Umbilical cord (tissue), 2 donors: ENCODE data around the gene HEATR5A. TPM values are rescaled to one million over a fixed set of nuclear protein-coding genes. Genes with fewer than 3 reads are reported as not detected.
"Not testable (repeated sequence)": the region's sequence is repeated elsewhere in the genome, so short reads cannot be mapped to it uniquely, and the experiment has no call there.

ENCODE experiments used
- DNase-seq: peaks from one replicate; pipeline ENCODE4 v3.0.0-alpha.2; 2015; ENCODE audit warnings: low spot score
- total RNA-seq: library from RNA; depleted of rRNA; stranded (reverse); fragments of >200 nt; gene quantifications from one replicate; pipeline ENCODE4 v1.2.3, GENCODE V29; 2014; ENCODE audit warnings: low replicate concordance; ENCODE audit not compliant: insufficient read depth

The HEATR5A gene
- total RNA-seq, 1 donor from 2014 or later, result 55.6 TPM

DNA sequence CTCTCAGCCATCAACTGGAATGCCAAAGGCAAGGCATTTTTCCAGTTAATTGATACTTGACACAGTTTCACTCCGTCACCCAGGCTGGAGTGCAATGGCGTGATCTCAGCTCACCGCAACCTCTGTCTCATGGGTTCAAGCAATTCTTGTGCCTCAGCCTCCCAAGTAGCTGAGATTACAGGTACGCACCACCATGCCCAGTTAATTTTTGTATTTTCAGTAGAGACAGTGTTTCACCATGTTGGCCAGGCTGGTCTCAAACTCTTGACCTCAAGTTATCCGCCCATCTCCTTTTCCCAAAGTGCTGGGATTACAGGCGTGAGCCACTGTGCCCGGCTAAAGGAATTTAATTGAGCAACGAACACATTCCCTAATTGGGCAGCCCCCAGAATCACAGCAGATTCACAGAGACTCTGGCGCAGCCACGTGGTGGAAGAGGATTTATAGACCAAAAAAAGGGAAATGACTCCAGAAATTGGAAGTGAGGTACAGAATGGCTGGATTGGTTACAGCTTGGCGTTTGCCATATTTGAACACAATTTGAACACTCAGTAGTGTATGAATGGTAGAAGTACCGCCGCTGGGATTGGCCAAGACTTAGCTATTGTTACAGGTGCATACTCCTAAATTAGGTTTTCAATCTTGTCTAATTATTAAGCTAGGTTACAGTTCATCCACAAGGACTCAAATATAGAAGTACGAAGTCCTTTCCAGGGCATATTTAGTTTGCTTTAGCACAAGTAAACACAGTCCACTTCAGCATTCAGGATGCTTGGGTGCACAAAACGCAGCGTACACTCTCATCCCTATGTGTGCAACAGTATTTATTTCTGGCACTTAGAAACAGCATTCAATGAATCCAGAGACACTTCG is 162.6 kb downstream of the HEATR5A start:
- not testable (repeated sequence) for DNase-seq

DNA sequence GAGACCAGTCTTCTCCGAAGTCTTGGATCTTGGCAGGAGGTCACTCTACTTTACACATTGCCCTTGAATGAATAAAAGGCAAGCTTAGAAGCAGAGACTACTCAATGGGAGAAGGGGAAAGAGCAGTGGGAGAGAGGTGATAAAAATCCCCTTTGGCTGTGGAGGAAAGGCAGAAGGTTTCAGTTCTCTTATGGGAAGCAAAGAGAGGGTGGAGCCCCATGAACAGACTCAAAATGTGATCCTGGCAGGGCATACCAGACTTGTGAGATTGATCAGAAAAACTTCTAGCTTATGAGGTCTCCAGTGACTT is 163.2 kb downstream of the HEATR5A start:
- DNase-seq, result no peak

GRCh38 chr14:31256534-31257243 is 163.7 kb downstream of the HEATR5A start:
- DNase-seq, result no peak

DNA sequence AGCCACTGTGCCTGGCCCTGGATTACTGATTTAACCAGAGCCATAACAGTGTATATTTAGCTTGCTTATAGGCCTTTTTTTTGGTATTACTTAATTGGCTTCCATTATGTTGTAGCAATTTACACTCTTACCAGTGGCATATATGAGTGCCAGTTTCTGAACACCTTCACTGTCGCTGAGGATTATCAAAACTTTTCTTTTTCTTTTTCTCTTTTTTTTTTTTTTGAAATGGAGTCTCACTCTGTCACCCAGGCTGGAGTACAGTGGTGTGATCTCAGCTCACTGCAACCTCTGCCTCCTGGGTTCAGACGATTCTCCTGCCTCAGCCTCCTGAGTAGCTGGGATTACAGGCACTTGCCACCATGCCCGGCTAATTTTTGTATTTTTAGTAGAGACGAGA is 164.4 kb downstream of the HEATR5A start:
- DNase-seq, result not testable (repeated sequence)

GRCh38 chr14:31255286-31255685 is 165.1 kb downstream of the HEATR5A start:
- no peak for DNase-seq

GRCh38 chr14:31253746-31254471 is 166.4 kb downstream of the HEATR5A start:
- DNase-seq, result no peak

DNA sequence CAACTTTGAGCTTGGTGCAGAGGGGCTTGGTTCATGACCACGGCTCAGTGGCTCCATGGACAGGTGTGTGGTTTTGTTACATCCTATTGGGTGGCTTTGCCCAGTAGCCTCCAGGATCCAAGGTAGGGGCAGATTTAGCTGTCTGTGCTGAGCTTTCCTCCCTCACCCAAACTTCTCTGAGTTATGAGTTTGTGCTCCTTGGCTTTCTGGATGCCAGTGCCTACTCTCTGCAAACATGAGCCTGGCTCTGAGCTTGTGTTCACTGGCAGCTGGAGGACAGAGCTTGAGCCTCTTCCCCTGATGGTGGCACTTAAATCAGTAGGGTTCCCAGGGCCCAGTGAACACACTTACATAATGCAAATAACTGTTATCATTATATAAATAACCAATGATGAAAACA is 167.5 kb downstream of the HEATR5A start:
- no peak for DNase-seq

- no peak for DNase-seq
Measured at GRCh38 chr14:31251028-31251958, 169.1 kb downstream of the HEATR5A start.

DNA sequence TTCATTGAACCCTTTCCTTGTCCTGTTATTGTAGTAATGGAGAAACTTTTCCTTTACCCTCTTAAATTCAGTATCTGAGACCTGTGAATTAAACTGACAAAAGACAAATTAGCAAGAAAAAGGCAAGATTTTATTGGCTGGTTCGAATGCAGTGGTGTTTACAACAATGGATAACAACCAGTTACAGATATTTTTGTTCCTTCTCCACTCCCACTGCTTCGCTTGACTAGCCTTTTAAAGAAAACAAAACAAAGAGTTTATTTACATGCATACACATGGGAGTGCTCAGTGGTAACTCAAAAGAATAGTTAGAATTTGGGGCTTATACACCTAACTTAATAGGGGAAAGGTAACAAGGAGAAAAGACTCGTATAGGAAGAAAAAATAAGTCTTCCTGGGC is 175.7 kb downstream of the HEATR5A start:
- no peak for DNase-seq

DNA sequence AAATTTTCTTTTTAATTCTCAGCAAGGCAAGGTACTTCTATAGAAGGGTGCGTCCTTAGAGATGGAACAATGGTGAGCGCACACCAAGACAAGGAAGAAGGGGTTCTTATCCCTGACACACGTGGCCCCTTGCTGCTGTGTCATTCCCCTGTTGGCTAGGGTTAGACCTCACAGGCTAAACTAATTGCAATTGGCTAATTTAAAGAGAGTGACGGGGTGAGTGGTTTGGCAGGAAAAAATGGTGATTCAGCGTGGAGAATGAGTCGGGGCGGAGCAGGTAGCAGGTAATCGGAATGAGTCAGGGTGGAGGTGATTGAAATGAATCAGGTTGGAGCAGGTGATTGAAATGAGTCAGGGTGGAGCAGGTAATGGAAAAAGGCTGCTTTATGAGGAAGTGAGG is 176.5 kb downstream of the HEATR5A start:
- DNase-seq, result no peak

GRCh38 chr14:31242161-31242940 is 178.0 kb downstream of the HEATR5A start:
- not testable (repeated sequence) for DNase-seq

Other genes starting within 250 kb of the HEATR5A start
- gene HECTD1, start 212.8 kb downstream of the HEATR5A start, total RNA-seq, result 328 TPM
- 85.7 TPM for gene DTD2, start 37.0 kb upstream of the HEATR5A start, total RNA-seq
- not detected for gene GPR33, start 67.5 kb upstream of the HEATR5A start, total RNA-seq
- gene NUBPL, start 140.9 kb upstream of the HEATR5A start, total RNA-seq, result 27.0 TPM